Aorta (tissue), 5 donors: Measurements from ENCODE around the gene RAC2. TPM values are rescaled to one million over a fixed set of nuclear protein-coding genes. Genes with fewer than 3 reads are reported as not detected.
A peak's percentile ranks its signal among the peaks of the same experiment; 100 is the strongest.

Source experiments
- ATAC-seq: fragments of 200-7000 bp; cut with Tn5 transposase; one replicate; pipeline ENCODE4 v1.9.1; 2022; ENCODE audit warnings: moderate library complexity; ENCODE audit not compliant: low FRiP score
- DNase-seq, 2 donors: peaks; one replicate each; pipeline ENCODE4 v3.0.0-alpha.2; 2020
- H3K27ac ChIP-seq, 2 donors: one replicate each; pipeline ENCODE4 v1.5.1; 2013; ENCODE audit warnings: low read length in 2 of 2, mild to moderate bottlenecking in 2 of 2, moderate library complexity in 2 of 2, control low read depth in 1 of 2, inconsistent platforms in 1 of 2, low read depth in 1 of 2
- H3K27me3 ChIP-seq, 2 donors: one replicate each; pipeline ENCODE4 v1.6.1; 2013; ENCODE audit warnings: control low read depth in 1 of 2, low read length in 1 of 2, mild to moderate bottlenecking in 1 of 2, moderate library complexity in 1 of 2; ENCODE audit not compliant: insufficient read depth in 2 of 2, control insufficient read depth in 1 of 2
- H3K36me3 ChIP-seq, 2 donors: one replicate each; pipeline ENCODE4 v1.6.1; 2013; ENCODE audit warnings: control low read depth in 1 of 2, low read length in 1 of 2, mild to moderate bottlenecking in 1 of 2; ENCODE audit not compliant: insufficient read depth in 2 of 2, control insufficient read depth in 1 of 2
- H3K4me1 ChIP-seq, 2 donors: one replicate each; pipeline ENCODE4 v1.6.1; 2013; ENCODE audit warnings: low read length in 2 of 2, control low read depth in 1 of 2, mild to moderate bottlenecking in 1 of 2, moderate library complexity in 1 of 2; ENCODE audit not compliant: insufficient read depth in 2 of 2, control insufficient read depth in 1 of 2
- H3K4me3 ChIP-seq, 2 donors: one replicate each; pipeline ENCODE4 v1.5.1; 2013; ENCODE audit warnings: low read length in 2 of 2, control low read depth in 1 of 2, mild to moderate bottlenecking in 1 of 2
- H3K9me3 ChIP-seq: one replicate; pipeline ENCODE4 v1.6.1; 2013; ENCODE audit warnings: mild to moderate bottlenecking, low read length; ENCODE audit not compliant: control insufficient read depth
- WGBS, 2 donors: extraction: QIAGEN DNeasy Blood & Tissue Kit; methylation state at CpG; one replicate each; pipeline ENCODE4 v1.1.7; 2013; 5-methylcytosine and 5-hydroxymethylcytosine counted together
- intact Hi-C, 2 donors: fragments of 100-400 bp; cut with DNase I; formaldehyde crosslinking; loops; one replicate each; pipeline versions ENCODE4 v1.14.2 to v1.15.0; 2022
- polyA plus RNA-seq, 2 donors: library from polyadenylated mRNA; stranded (reverse); fragments of 200-250 nt; gene quantifications; one replicate each; pipeline ENCODE4 v1.2.3, GENCODE V29; 2013
- total RNA-seq, 2 donors: library from RNA; stranded (reverse); fragmentation: NEBNext Ultra II Directional; extraction: Animal tissue kit (Norgen Biotek cat#: 25700); gene quantifications; one replicate each; pipeline ENCODE4 v1.2.1, GENCODE V29; 2021
- donor health status: healthy with polysubstance abuse.
- donor health status: Bipolar disorder and iron deficiency.
- donor health status: DM: no; HTN: no; CAD: no.
- donor health status: DM: no; HTN: no; CAD: no.
- donor health status: DM: yes; HTN: yes; CAD: no.

Gene RAC2
- total and polyA plus RNA-seq, 4 donors = 3.6 to 19.8 (median 15.7) TPM

- H3K9me3 ChIP-seq = peaks cover 3% of the 10 kb centered on the region
- no peaks in the 10 kb centered on the region for H3K4me1 ChIP-seq
- DNase-seq (peak in 1 of 2 donors; percentile 58), ATAC-seq (no peak)
- no peaks in the 10 kb centered on the region for H3K36me3 ChIP-seq
- H3K27ac ChIP-seq = no peak overlapping the region
- 82 to 86% methylated on average over 8 of the region's 8 CpGs for WGBS, 2 donors
- H3K4me3 ChIP-seq = no peak overlapping the region
- intact Hi-C loops = no loop called here
- no peaks in the 10 kb centered on the region for H3K27me3 ChIP-seq
Observed at GRCh38 chr22:37222440-37222971, 21.6 kb downstream of the RAC2 start.

DNA sequence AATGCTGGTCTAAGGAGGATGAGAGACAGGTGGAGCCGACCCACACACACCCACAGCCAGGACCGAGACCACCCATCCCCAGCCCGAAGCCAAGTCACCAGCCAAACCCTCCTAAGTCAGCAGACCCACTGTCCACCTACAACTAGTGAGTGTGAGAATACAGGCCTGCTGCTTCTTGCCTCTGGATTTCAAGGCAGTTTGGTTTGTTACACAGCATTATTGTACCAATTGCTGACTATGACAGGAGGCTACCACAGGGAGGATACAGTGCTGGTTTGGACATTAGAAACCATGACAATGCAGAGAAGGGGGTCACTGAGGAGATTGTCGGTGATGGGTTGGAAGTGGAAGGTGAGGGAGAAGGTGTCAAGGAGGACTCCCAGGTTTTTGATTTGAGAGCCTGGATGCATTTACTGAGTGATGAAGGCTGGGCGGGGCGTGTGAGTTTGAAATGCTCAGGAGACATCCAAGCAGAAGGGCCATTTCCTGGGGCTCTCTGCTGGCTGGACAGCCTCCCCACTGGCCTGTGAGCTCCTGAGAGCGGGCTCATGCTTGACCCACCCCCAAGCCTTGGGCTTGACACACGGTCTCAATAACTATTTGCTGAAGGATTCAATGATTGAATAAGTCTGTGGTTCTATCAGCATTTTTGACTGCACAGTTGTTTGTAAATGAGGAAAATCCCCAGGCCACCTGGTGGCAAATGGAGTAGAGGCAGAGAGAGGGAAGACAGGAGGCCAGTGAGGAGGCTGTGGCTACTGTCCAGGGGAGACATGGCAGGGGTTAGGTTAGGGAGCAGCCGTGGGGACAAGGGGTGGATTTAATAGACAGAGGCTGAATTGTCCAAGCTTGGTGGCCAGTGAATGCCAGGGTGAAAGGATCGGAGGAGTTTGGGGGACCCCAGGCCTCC, 22.4 kb downstream of the RAC2 start:
- Histone ChIP-seq H3K4me3 (no peak overlapping the region), H3K27me3 (no peaks in the 10 kb centered on the region), H3K4me1 (no peaks in the 10 kb centered on the region), H3K9me3 (peaks cover 3% of the 10 kb centered on the region), H3K36me3 (no peaks in the 10 kb centered on the region), H3K27ac (no peak overlapping the region)
- DNase-seq = peak in 1 of 2 donors; percentile 62
- ATAC-seq = no peak
- intact Hi-C loops = no loop called here
- 92 to 95% methylated on average over 10 of the region's 10 CpGs for WGBS, 2 donors

GRCh38 chr22:37220543-37220981, 23.5 kb downstream of the RAC2 start:
- 53 to 63% methylated on average over 4 of the region's 4 CpGs for WGBS, 2 donors
- Histone ChIP-seq H3K36me3 (no peaks in the 10 kb centered on the region), H3K27ac (no peak overlapping the region), H3K9me3 (peaks cover 3% of the 10 kb centered on the region), H3K4me1 (no peaks in the 10 kb centered on the region), H3K4me3 (no peak overlapping the region), H3K27me3 (no peaks in the 10 kb centered on the region)
- intact Hi-C loops = no loop called here
- ATAC-seq (no peak), DNase-seq (no peak)

GRCh38 chr22:37219533-37219932, 24.5 kb downstream of the RAC2 start:
- intact Hi-C loops = no loop called here

DNA sequence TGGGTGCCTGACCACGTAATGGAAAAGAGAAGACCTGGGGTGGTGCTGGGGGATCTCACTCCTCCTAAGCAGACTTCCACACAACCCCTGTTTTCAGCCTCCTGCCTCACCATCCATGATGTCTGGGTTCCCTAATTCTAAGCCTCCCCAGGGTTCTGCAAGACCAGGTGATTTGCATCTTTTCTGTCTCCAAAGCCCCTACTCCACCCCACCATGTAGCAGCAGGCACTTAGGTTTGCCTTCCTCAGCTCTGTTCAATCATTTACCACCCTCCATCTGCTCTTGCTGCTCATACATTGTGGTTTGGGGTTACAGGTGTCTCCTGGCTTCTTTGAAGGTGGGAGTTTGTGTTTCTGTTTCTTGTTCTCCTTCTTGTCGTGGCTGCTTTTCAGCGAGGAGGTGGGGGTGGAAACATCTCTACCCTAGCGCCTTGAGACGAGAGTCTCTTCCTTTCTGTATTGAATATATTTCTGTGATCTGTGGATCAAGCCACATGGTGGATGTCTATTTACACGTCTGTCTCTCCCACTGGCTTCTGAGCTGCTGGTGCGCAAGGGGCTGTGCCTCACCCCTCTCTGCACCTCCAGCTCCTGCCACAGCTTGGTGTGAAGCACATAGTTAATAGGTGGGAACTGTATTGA, 25.2 kb downstream of the RAC2 start:
- no peak overlapping the region for H3K27ac ChIP-seq
- H3K4me3 ChIP-seq = no peak overlapping the region
- peaks cover 3% of the 10 kb centered on the region for H3K9me3 ChIP-seq
- no peak for ATAC-seq
- H3K27me3 ChIP-seq = no peaks in the 10 kb centered on the region
- WGBS, 2 donors = 54 to 63% methylated on average over 7 of the region's 7 CpGs
- no peak for DNase-seq
- H3K4me1 ChIP-seq = no peaks in the 10 kb centered on the region
- H3K36me3 ChIP-seq = no peaks in the 10 kb centered on the region
- intact Hi-C loops = no loop called here

More at GRCh38 chr22:37219533-37219932, 24.5 kb downstream of the RAC2 start:
- H3K27ac ChIP-seq = no peak overlapping the region
- no peaks in the 10 kb centered on the region for H3K36me3 ChIP-seq
- DNase-seq = no peak
- peaks cover 3% of the 10 kb centered on the region for H3K9me3 ChIP-seq
- no peak overlapping the region for H3K4me3 ChIP-seq
- no peaks in the 10 kb centered on the region for H3K4me1 ChIP-seq
- WGBS, 2 donors = 79 to 82% methylated on average over 6 of the region's 6 CpGs
- no peak for ATAC-seq
- no peaks in the 10 kb centered on the region for H3K27me3 ChIP-seq

DNA sequence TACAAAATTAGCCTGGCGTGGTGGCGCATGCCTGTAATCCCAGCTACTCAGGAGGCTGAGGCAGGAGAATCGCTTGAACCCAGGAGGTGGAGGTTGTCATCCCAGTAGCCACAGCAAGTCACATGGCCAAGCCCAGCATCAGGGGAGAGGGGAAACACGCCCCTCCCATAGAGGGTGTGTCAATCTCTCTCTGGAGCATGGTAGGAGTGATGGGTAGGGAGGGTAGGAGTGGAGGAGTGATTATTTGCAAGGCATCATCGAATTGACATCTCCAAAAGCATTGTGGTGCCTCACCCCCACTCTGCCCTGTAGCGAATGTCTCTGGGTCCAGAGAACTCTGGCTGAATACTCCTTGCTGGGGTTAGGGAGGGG, 25.7 kb downstream of the RAC2 start:
- ATAC-seq (no peak), DNase-seq (no peak)
- no peak overlapping the region for H3K27ac ChIP-seq
- H3K9me3 ChIP-seq = peaks cover 3% of the 10 kb centered on the region
- intact Hi-C loops = no loop called here
- WGBS, 2 donors = 76 to 81% methylated on average over 6 of the region's 6 CpGs
- no peaks in the 10 kb centered on the region for H3K27me3 ChIP-seq
- no peaks in the 10 kb centered on the region for H3K4me1 ChIP-seq
- no peak overlapping the region for H3K4me3 ChIP-seq
- H3K36me3 ChIP-seq = no peaks in the 10 kb centered on the region

DNA sequence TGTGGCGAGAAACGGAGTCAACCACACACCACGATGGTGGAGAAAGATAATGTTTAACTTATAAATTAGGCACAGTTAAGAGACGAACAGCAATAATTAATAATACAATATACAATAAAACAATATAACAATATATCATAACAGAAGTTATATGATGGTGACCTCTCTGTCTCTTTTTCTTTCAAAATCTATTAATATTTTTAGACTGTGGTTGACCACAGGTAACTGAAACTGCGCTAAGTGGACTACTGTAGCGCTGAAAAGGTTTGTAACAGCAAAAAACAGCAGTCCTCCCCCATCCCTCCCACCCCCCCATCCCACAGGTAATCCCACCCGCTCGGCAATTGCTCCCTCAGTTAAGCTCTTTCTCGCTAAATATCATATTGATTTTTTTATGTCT, 28.2 kb downstream of the RAC2 start:
- no peaks in the 10 kb centered on the region for H3K9me3 ChIP-seq
- ATAC-seq (no peak), DNase-seq (no peak)
- H3K4me1 ChIP-seq = no peaks in the 10 kb centered on the region
- WGBS, 2 donors = 89% methylated on average over 9 of the region's 9 CpGs
- no peak overlapping the region for H3K27ac ChIP-seq
- intact Hi-C loops = no loop called here
- no peak overlapping the region for H3K4me3 ChIP-seq
- H3K27me3 ChIP-seq = no peaks in the 10 kb centered on the region
- H3K36me3 ChIP-seq = no peaks in the 10 kb centered on the region

GRCh38 chr22:37214731-37215030, 29.4 kb downstream of the RAC2 start:
- H3K27ac ChIP-seq = no peak overlapping the region
- H3K4me1 ChIP-seq = no peaks in the 10 kb centered on the region
- intact Hi-C loops = no loop called here
- peak in 1 of 2 donors; percentile 59 for DNase-seq
- H3K9me3 ChIP-seq = no peaks in the 10 kb centered on the region
- ATAC-seq = no peak
- H3K4me3 ChIP-seq = no peak overlapping the region
- H3K36me3 ChIP-seq = no peaks in the 10 kb centered on the region
- WGBS, 2 donors = 86 to 88% methylated on average over 13 of the region's 13 CpGs
- H3K27me3 ChIP-seq = no peaks in the 10 kb centered on the region
